ENCODE data around the gene SMOC2.

SMOC2 gene

DNA sequence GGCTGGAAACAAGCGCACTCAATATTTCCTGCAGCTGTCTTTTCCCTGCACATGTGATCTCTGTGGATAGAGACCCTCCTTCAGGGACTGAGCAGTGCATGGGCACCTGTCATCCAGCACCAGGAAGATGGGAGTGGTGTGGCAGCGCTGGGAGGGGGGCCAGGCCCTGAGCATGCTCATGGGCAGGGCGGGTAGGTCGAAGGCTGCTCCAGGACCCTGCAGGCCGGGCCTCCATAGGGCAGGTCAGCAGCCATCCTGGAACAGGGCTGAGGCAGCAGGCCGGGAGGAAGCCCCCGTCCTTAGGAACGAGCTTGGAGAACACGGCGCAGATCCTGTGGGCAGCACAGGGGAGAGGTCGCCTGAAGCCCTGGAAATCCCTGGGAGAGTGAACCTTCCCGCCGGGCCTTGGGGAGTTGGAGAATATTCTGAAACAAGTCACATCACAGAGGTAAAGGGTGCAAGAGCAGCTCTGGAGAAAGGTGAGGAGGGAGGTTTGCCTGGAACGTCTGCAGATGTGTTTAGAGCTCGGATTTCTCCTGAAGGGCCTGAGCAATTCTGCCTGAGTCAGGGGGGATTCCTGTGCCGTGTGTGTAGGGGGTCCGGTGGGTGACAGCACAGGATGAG, 133.2 kb downstream of the SMOC2 start:
- DNase-seq (ENCODE audit: low spot score) = no peak

DNA sequence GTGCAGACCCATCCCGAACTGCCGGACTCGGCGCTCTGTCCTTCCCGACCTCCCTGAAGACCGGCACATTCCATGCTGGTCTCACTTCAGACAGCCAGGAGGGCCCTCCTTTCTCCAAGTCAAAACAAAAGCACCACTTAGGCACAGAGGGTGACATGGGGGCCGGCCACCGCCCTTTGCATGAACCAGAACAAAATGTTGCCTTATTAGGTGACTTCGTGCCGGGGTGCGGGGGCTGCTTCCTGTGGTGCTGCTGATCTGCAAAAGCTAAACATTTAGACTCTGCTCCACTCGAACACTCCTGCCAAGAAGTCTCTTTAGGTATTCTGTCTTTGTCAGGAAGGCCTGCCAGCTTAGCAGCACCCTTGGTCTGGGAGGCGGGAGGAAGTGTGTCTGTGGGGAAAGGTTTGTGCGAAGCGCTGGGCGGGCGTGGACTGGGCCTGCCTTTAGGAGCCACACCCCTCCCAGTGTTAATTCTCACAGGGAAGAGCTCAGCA, 133.8 kb downstream of the SMOC2 start:
- DNase-seq (ENCODE audit: low spot score) = no peak

DNA sequence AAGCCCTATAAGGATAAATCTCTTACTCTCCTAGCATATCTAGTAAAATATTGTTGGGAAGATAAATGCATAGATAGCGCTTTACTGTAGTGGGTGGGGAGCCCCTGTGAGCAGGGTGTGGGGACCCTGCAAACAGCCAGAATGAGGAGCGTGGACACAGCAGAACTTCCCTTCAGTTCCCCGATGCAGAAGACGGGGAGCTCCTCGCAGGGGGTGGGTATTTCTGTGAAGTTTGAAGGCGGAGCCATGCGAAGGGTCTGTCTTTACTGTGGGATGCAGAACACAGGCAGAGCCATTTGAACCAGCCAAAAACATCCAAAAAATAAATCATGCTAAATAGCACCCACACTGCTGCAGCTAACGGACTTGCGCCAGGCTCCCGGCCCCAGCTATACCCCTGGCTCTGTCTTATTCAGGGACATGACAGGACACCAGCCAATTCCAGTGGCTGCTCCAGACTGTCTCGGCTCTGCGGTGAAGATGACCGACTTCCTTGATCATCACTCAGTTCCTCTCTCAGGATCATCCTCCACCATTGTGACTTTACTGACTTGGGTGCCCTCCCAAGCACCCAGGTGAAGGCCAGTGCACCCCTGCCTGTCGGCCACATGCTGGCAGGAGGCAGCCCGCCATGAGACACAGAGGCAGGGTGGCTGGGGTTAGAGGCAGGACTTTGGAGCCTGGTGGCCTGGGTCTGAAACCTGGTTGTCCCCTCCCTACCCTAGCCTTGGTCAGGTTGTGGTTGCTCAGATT, 134.5 kb downstream of the SMOC2 start:
- no peak for DNase-seq (ENCODE audit: low spot score)

DNA sequence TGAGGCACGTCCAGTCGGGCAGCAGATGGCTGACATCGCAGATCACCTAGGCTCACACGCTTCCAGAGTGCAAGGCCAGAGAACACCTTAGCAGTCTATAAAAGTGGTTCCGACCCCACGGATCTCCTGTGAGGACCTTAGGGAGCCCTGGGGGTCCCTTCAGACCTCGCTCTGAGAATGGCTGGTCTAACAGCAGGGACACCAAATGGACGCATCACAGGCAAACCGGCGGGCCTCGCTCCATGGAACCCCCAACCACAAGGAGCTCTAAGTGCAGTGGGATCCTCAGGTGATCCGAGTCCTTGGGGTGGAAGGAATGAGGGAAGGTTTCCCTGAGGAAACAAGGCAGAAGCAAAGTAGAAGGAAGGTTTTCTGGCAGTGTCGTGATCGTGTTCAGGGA, 135.4 kb downstream of the SMOC2 start:
- no peak for DNase-seq (ENCODE audit: low spot score)

DNA sequence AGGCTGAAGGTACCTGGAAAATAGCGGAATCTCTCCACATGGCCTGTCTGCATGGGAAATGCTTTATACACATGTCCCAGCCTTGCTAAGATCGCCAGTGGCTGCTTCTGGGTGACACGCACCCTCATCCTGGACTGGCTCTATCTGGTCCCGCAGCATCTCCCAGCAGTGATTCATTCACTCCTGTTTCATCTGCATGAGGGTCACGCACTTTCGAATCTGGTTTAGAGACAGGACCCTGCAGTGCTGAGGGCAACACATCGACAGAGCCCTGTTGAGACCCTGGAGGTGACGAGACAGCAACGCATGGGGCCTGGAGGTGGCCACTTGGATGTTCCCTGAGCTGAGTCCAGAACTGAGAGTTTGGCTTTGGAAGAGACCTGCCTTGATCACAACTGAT, 136.5 kb downstream of the SMOC2 start:
- DNase-seq (ENCODE audit: low spot score) = no peak

DNA sequence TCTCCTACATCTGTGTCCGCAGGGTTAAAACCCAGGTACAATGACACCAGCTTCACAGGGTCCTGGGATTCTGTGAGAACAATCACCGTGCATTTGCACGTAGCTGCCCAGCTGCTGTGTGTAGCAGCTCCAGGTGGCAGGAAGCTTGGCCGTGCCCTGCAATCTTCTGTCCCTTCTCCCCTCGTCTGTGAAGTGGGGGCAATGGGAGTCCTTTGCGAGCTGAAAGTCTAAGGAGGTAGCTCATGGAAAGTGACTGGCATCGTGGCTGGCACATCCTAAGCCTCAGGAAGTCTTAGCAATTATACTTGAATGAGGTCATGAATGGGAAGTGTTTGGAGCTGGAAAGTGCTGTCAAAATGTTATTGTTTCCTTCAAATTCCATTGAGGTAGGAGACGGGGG, 137.1 kb downstream of the SMOC2 start:
- no peak for DNase-seq (ENCODE audit: low spot score)

DNA sequence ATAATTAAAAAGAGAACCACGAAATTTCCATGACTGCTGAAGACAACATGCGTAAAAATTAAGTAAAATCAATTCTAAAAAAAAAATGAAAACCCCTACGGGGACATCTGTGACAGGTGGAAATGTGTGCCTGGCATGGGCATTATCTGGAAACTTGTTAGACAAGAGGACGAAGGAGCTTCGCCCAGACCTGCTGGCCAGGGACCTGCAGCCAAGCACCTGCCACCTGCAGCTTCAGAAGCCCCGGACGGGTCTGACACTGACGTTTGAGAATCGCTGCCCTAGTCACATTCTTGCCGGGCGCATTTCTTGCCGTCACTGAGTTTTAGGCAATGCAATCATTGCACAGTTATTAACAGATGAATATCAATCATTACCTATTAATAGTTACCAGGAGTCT, 140.3 kb downstream of the SMOC2 start:
- no peak for DNase-seq (ENCODE audit: low spot score)

DNA sequence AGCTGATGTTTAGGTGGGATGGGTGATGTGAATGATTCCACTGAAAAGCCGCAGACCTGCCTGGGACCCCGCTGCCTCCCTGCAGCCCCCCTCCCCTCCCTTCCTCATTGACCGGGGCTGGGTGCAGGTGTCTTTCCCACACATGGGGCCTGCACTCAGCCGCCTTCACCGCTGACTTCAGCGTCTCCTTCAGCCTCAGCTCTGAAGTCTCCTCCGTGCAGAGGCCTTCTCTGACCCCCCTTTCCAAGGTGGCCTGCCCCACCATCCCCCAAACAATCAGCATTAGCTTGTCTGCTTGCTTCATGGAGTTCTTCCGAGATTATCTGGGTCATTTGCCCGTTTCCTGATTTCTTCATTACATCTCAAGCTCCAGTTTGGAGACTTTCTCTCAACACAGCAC, 140.7 kb downstream of the SMOC2 start:
- no peak for DNase-seq (ENCODE audit: low spot score)

DNA sequence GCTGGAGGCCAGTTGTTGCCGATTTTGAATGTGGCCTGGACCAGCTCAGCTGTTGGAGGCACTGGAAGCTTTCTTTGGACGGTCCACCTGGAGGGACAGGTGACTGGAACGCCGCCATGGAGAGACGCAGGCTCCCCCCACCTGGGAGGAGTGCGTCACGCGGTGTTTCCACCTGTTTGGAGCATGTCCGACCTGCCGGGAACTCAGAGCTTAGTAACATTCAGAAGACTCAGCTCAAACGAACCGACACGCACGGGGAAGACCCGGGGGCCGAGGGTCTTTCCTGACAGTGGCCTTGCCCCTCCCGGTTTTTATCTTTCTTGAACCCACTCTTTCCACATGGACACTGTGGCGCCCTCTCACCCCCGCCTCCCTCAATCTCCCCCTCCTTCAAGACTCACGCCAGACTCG, 141.6 kb downstream of the SMOC2 start:
- no peak for DNase-seq (ENCODE audit: low spot score)

DNA sequence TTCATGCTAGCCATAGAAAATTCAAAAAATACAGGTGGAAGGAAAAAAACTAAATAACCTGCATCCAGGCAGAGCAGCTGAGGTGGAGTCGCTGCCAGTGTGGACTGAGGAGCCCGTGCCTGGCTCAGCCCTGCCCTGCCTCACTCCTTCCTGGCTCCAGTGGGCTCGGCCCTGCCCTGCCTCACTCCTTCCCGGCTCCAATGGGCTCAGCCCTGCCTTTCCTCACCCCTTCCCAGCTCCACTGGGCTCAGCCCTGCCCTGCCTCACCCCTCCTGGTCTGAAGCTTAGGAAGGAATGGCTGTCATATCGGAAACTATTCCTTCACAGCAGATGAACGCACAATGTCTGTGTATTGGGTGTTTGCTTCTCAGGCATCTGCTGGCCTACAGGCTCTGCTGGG, 142.1 kb downstream of the SMOC2 start:
- no peak for DNase-seq (ENCODE audit: low spot score)

DNA sequence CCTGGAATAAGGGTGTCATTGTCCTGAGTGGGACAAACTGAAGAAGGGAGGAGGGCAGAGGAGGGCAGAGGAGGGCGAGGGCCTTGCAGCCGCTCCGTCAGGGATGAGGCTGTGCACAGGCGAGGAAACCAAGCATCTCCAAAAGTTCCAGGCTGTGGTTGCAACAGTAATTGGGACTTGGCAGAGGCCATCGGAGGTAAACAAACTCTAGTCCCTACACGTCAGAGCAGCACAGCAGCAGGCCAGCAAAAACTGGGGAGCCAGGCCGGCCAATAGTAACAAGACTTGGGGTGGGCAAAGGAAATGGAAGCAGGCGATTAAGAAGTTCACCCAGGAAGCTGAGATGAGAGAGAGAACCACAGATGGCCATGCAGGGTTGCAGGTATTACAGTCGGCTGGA, 142.8 kb downstream of the SMOC2 start:
- no peak for DNase-seq (ENCODE audit: low spot score)

DNA sequence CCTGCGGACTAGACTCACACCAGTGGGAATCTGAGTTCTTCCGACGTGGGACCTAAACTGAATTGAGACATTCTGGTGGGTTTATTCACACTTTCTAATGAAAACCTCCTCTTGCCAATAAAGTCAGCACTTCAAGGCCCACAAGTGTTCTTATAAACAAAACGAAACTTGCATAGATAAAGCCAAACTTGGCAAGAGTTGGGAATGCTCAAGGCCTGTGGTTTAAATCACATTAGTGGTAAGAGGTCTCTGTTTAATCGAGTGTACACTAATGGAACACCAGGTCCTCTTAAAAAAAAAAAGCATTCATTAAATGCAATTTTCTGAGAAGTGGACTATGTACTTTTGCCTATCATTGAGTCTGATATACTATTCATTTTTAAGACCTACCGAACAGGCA, 143.3 kb downstream of the SMOC2 start:
- no peak for DNase-seq (ENCODE audit: low spot score)

DNA sequence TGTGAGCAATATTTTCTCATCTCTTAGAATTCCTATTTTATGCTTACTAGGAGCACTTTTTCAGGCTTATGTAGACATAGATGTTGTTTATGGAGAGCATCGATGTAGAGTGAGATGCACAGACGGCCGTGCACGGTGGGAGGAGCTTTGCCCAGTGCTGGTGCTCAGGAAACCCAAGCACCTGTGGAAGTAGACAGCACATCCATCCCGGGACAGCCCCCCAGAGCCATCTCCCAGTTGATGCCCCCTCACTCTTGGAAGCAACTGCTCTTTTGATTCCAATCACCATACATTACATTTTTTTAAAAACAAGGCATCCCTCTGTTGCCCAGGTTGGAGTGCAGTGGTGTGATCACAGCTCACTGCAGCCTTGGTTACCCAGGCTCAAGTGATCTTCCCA, 143.7 kb downstream of the SMOC2 start:
- no peak for DNase-seq (ENCODE audit: low spot score)

DNA sequence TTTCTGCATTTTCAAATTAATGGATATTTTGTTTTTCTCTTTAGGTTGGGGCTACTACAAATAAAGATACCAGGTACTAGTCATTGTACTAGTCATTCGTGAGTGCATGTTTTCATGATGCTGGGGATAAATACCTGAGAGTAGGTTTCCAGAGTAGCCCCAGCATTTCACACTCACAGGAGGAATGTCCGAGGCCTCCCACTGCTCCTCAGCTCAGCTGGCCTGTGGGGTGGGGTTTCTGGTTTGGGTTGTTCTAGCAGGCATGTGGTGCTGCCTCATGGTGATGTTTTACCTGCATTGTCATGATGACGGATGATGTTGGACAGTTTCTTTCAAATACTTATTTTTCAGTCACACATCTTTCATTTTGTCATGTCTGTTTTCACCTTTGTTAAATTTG, 144.5 kb downstream of the SMOC2 start:
- DNase-seq (ENCODE audit: low spot score) = no peak

DNA sequence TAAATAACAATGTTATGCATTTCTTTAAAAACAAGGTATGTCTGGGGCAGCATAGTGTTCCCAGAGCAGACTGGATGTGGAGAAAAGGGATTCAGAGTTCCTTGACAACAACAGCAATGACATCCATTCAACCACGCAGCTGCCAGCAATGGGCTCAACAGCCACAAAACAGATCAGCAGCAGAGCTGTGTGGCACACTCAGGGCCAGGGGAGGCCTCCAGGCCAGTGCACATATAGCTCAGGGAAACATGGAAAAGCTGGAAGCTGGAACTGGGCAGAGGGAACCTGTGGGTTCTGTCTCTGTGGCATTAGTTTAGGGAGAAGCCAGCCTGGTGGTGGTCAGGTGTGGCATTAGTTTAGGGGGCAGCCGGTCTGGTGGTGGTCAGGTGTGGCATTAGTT, 148.3 kb downstream of the SMOC2 start:
- DNase-seq (ENCODE audit: low spot score) = no peak

DNA sequence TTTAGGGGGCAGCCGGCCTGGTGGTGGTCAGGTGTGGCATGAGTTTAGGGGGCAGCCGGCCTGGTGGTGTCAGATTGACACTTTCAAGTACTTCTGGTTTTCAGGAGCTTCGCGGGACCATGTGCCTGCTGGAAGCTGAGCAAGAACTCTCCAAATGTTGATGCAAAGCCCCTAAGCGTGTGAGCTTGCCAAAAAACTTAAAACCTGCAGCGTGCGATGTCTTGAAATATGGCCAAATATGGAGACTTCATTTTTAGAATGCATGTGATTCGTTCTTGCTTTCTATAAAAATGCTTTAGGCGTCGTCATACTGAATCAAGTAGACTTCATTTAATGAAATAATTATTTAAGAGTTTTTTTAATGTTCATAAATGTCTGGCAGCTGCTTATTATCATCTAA, 149.4 kb downstream of the SMOC2 start:
- DNase-seq (ENCODE audit: low spot score) = no peak

DNA sequence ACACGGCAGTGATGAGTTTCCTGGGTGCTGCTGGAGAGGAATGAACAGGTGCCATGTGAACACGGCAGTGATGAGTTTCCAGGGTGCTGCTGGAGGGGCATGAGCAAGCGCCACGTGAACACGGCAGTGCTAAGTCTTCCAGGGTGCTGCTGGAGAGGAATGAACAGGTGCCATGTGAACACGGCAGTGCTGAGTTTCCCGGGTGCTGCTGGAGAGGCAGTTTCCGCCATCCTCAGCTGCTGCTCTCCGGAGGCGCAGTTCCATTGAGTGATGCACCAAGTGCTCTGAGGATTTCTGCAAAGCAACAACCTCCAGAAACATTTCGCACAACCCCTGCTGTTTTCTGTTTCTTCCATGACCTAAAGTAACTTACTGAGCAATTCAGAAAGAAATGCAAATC, 155.4 kb downstream of the SMOC2 start:
- DNase-seq (ENCODE audit: low spot score) = no peak

DNA sequence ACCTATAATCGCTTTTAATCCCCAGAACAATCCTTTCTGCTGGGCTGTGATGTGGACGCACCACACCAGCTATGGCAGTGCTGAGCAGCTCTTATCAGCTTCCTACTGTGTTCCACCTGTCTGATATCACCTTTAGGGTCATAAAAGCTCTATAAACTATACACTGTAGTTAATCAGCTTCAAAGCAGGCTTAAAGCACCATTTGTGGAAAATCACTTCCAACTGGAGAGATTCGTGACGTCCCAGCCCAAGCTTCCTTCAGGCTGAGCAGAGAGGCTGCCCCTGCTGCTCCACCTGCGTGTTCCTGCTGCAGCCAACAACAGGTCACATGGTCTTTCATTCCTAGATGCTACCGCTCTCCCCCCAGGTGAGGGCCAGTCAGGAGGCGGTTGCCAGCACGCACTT, 156.5 kb downstream of the SMOC2 start:
- DNase-seq (ENCODE audit: low spot score) = no peak

DNA sequence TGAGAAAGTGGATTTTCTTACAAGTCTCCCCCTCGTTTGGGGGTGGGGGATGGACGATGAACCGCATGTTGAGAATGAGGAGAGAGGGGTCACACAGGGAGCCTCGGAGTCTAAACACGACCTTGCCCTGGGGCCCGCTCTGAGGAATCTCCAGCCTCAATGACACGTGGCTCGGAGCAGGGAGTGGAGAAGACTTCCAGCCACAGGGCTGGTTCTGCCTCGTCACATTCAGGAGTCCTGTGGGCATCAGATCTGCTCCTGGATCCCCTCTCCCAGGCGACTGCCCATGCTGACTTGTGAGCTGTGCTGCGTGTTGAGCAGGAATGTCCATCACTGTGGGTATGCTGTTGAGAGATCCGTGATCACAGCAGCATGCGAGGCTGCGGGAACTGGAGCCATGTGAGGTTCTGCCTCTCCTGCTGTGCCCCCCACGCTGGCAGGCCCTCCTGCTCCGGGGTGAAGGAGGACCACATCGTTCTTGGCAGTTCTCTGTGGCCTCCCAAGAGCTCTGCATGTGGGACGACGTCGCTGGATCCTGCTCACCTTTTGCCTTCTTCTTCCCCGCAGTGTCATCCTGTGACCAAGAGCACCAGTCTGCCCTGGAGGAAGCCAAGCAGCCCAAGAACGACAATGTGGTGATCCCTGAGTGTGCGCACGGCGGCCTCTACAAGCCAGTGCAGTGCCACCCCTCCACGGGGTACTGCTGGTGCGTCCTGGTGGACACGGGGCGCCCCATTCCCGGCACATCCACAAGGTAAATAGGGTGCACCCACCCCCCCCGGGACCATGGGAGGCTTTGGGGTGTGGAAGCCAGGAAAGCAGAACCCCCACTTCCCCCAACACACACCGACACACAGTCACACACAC, 157.5 kb downstream of the SMOC2 start:
- DNase-seq (ENCODE audit: low spot score) = no peak

DNA sequence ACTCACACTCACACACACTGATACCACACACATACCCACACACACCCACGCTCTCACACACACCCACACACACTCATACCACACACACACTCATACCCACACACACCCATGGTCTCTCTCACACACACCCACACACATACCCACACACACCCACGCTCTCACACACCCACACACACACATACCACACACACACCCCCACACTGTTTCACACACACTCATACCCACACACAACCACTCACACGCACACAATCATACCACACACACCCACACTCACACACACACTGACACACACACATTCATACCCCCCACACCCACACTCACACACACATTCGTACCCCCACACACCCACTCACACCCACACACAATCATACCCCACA, 158.1 kb downstream of the SMOC2 start:
- no peak for DNase-seq (ENCODE audit: low spot score)

DNA sequence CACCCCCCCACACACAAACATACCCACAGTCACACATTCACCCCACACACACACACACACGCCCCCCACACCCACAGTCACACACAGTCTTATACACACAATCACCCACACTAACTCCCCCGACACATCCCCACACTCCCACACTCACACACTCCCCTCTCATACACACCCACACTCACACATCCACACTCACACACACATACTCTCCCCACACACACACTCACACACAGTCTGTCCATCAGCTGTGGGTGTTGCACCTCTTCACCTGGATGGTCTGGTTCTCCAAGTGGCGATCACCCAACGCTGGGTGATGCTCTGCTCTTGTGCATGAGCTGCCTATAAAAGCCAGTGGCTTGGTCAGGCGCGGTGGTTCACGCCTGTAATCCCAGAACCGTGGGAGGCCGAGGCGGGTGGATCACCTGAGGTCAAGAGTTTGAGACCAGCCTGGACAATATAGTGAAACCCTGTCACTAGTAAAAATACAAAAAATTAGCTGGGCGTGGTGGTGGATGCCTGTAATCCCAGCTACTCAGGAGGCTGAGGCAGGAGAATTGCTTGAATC, 158.9 kb downstream of the SMOC2 start:
- DNase-seq (ENCODE audit: low spot score) = no peak

DNA sequence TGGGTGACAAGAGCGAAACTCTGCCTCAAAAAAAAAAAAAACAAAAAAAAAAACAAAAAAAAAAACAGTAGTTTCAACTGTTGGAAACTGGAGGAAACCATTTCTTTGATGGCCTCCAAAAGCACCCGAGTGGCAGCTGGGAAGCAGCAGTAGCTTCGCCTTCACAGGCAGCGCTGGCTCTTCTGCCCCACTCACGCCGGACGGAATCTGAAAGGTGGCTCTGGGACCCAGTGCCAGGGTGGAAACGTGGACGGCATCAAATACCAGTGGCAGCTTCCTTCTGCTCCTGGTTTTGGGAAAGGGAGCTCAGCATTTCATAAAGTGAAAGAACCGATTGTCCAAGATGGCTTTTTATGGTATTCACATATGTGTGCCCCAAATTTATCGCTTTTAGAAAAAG, 159.4 kb downstream of the SMOC2 start:
- DNase-seq (ENCODE audit: low spot score) = no peak

DNA sequence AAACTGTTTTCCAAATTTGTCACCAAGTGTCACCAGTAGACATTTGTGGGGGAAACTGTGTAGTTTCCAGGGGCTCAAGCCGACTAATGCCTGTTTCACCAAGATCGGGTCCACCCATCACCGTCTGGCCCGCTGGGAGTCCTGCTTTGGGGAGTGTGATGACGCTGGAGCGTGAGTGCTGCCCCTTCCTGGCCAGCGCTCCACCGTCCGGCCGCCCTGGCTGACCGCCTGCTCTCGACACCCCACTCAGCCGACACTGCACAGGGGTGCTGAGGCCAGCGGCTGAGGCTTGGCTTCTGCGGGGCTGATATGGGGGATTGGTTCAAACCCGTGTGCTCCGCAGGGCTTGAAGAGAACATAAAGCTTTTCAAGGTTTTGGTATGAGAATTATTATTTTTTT, 160.1 kb downstream of the SMOC2 start:
- DNase-seq (ENCODE audit: low spot score) = no peak

Measured in cerebellar cortex (tissue), 1 donor.